ENCODE results near the gene PHF12.

The PHF12 gene

DNA sequence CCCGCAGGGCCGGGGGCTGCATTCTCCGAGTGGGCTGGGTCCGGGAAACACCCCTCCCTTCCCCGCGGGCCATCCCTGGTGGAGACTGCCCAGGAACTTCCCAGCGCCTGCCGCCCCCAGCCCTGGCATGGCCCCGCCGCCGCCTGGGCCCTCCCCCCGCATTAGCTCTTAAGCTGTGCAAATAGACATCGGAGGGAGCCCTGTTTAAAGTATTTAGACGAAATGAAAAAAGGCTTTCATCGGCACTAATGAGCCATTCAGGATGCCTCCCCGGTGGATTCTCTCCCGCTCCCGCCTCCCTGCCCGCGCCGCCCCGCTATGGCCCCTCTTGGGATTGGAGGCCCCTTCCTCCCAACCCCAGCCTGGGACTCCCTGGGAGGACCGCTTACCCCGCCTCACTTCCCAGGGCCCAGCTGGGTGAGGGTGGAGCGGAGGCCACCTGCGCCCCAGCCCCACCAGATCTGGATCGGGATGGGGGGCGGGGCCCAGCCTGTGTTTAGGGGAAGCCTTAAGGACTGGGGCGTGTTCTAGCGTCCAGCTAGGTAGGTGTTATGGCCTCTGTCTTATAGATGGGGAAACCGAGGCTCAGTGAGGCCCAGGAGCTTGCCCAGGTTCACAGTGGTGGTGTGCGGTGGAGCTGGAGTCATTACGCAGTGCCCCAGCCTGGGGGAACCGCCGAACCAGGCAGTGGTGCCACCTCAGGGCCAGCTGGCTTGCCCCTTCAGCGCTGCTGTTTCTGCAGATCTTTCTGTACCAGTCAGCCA, 34.8 kb upstream of the PHF12 start:
- ChIA-PET POLR2A (no interaction called here), CTCF (interaction anchor here (1.7 kb wide), 1 partner anchor 21 kb away, joined by 6 read pairs; no protein-coding TSS in a partner anchor)

DNA sequence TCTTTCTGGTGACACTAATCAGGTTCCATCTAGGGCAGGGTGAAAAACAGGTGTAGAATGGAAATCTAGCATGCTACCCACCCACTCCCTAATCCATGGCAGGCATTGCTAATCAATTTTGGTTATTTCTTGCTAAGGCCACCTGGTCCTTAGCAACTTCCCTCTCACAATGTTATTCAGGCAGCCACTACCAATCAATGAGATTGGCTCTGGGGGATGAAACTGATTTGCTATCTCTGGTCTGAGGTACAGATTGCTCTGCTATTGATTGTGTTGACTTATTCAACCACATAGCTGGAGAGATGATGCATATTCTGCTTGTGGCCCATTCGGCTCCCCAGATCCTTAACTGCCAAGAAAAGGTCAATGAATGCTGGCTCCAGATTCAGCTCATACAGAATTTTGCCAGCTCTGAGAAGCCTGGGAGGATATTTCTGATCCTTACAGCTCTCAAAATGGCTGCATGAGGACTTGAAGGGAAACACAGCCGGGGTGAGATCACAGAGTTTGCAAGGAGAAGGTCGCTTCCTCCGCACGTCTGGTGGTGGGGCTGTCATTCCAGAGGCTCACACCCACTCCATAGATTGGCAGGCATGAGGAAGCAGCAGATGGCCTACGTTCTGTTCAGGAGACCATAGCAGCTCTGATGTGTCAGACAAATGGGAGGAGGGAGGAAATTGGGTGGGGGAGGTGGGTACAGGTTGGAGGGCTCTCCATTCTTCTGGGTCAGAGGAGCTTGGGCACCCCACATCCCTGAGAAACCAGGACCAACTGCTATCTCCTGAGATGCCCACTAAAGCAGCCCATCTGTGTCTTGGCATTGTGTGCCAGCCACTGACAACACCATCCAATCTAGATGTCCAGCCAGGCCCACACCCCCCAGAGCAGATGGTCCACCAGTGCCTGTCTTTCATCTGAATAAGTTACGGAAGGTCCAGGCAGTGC, 32.2 kb upstream of the PHF12 start:
- POLR2A ChIA-PET, result no interaction called here
- DNase-seq (ENCODE audit: extremely low spot score), result no peak
- no peak for TF ChIP-seq CTCF (IDR thresholded peaks at IDR 0.05; ENCODE audit: control extremely low read depth, extremely low read depth, low read depth, missing control alignments)
- CTCF ChIA-PET, result interaction anchor here (0.7 to 1.5 kb wide), 2 partner anchors 26 to 30 kb away, joined by 3 to 4 read pairs; no protein-coding TSS in a partner anchor

More for the DNA sequence above, 34.8 kb upstream of the PHF12 start:
- TF ChIP-seq CTCF (IDR thresholded peaks at IDR 0.05; ENCODE audit: control extremely low read depth, extremely low read depth, low read depth, missing control alignments), result no peak
- DNase-seq (ENCODE audit: extremely low spot score), result no peak

- DNase-seq (ENCODE audit: extremely low spot score), result peak; percentile 62
- CTCF ChIA-PET, result interaction anchor here (0.7 to 4.0 kb wide), 4 partner anchors 17 to 255 kb away, joined by 3 to 18 read pairs (median 4); no protein-coding TSS in a partner anchor
- no peak for TF ChIP-seq CTCF (IDR thresholded peaks at IDR 0.05; ENCODE audit: control extremely low read depth, extremely low read depth, low read depth, missing control alignments)
- POLR2A ChIA-PET, result no interaction called here
Measured at GRCh38 chr17:28982131-28982793, 30.9 kb upstream of the PHF12 start.

DNA sequence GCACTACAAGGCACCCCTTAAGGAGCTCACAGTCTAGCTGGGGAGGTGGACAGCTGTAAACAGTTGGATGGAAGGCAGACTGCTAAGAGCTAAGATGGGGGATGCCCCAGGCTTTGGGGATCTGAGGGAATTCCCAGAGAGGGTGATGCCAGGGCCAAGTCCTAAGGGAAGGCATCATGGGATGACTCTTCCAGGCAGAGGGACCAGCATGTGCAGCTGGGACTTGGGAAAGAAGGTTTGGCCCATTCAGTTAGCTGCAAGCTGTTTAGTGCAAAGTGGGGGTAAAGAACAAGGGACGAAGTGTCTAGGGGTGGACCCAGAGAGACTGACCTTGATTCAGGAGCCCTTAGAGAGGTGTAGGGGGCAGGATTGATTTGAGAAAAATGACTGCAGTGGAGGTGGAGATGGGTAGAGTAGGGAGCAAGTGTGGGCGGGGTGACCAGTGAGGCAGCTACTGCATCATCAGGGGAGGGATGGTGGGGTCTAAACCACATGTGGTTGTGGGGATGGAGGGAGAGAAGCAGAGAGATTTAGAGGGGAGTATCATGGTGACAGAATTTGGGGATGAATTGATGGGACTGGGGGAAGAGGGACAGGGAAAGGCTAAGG, 27.1 kb upstream of the PHF12 start:
- TF ChIP-seq CTCF (IDR thresholded peaks at IDR 0.05; ENCODE audit: control extremely low read depth, extremely low read depth, low read depth, missing control alignments), result no peak

GRCh38 chr17:28977659-28978355, 26.5 kb upstream of the PHF12 start:
- CTCF ChIA-PET, result interaction anchor here (1.2 to 4.0 kb wide), 2 partner anchors 13 to 146 kb away, joined by 3 to 18 read pairs; no protein-coding TSS in a partner anchor
- no peak for TF ChIP-seq CTCF (IDR thresholded peaks at IDR 0.05; ENCODE audit: control extremely low read depth, extremely low read depth, low read depth, missing control alignments)

More for the DNA sequence above, 27.1 kb upstream of the PHF12 start:
- ChIA-PET POLR2A (no interaction called here), CTCF (interaction anchor here (1.2 to 4.0 kb wide), 2 partner anchors 14 to 146 kb away, joined by 3 to 18 read pairs; no protein-coding TSS in a partner anchor)
- DNase-seq (ENCODE audit: extremely low spot score), result no peak

More at GRCh38 chr17:28977659-28978355, 26.5 kb upstream of the PHF12 start:
- DNase-seq (ENCODE audit: extremely low spot score), result no peak
- POLR2A ChIA-PET, result no interaction called here

All from GM10248 (cell line).